ENCODE data around the gene SP2. TPM values are rescaled to one million over a fixed set of nuclear protein-coding genes. Genes with fewer than 3 reads are reported as not detected.

The SP2 gene
- total and polyA plus RNA-seq, 2 donors (not counting 1 experiment from before 2014, with no cell fraction given): 25.4 to 32.5 TPM

- Histone ChIP-seq H3K4me2 (replicated peaks; ENCODE audit: low read depth, low read length, poor library complexity, severe bottlenecking) (no peak overlapping the region), H3K36me3 (replicated peaks in 1 of 2; ENCODE audit: control extremely low read depth in 1 of 2, control insufficient read depth in 1 of 2, extremely low read depth in 1 of 2, insufficient read depth in 2 of 2, low read length in 1 of 2) (no peaks in the 10 kb centered on the region), H3K4me3 (ENCODE audit: control extremely low read depth in 1 of 5, extremely low read depth in 1 of 5, insufficient read depth in 1 of 5, low read depth in 2 of 5, low read length in 4 of 5) (no peak overlapping the region), H3K27ac (ENCODE audit: low read length in 2 of 2) (no peak overlapping the region), H3K9me3 (ENCODE audit: control extremely low read depth in 1 of 3, control insufficient read depth in 2 of 3, insufficient read depth in 1 of 3, low read length in 2 of 3) (no peaks in the 10 kb centered on the region), H3K79me2 (ENCODE audit: control insufficient read depth, insufficient read depth, low read length) (no peaks in the 10 kb centered on the region), H3K4me1 (ENCODE audit: control insufficient read depth in 2 of 2, insufficient read depth in 2 of 2, low read length in 2 of 2) (peaks cover 0 to 4% of the 10 kb centered on the region in 2 donors), H2AFZ (ENCODE audit: insufficient read depth, low read depth, low read length, poor library complexity, severe bottlenecking) (no peak overlapping the region), H3K9ac (ENCODE audit: low read length) (no peak overlapping the region), H3K27me3 (replicated peaks in 1 of 4; ENCODE audit: control extremely low read depth in 1 of 4, control insufficient read depth in 3 of 4, insufficient read depth in 4 of 4, low read length in 3 of 4) (peaks cover 0 to 41% (median 6%) of the 10 kb centered on the region in 4 experiments), H4K20me1 (ENCODE audit: control insufficient read depth, insufficient read depth, low read length, poor library complexity, severe bottlenecking) (no peaks in the 10 kb centered on the region)
- POLR2A ChIA-PET: no interaction called here
- Mint-ChIP-seq H3K4me1 (no peaks in the 10 kb centered on the region), H3K9me3 (ENCODE audit: insufficient read depth) (no peaks in the 10 kb centered on the region), H3K4me3 (no peak overlapping the region), H3K27ac (no peak overlapping the region), H3K27me3 (peaks cover 44% of the 10 kb centered on the region)
- intact Hi-C loops (cut with micrococcal nuclease): no loop called here
- ATAC-seq (ENCODE audit: low read depth) (no peak), DNase-seq (no peak)
- no CpG with 5 or more reads among the region's 2 CpGs for WGBS (ENCODE audit: insufficient coverage)
- no peak for TF ChIP-seq EZH2 (IDR thresholded peaks at IDR 0.05; ENCODE audit: borderline replicate concordance, insufficient read depth, low read depth, low read length, poor library complexity, severe bottlenecking)
- TF ChIP-seq, protein P1, sequence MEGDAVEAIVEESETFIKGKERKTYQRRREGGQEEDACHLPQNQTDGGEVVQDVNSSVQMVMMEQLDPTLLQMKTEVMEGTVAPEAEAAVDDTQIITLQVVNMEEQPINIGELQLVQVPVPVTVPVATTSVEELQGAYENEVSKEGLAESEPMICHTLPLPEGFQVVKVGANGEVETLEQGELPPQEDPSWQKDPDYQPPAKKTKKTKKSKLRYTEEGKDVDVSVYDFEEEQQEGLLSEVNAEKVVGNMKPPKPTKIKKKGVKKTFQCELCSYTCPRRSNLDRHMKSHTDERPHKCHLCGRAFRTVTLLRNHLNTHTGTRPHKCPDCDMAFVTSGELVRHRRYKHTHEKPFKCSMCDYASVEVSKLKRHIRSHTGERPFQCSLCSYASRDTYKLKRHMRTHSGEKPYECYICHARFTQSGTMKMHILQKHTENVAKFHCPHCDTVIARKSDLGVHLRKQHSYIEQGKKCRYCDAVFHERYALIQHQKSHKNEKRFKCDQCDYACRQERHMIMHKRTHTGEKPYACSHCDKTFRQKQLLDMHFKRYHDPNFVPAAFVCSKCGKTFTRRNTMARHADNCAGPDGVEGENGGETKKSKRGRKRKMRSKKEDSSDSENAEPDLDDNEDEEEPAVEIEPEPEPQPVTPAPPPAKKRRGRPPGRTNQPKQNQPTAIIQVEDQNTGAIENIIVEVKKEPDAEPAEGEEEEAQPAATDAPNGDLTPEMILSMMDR (IDR thresholded peaks at IDR 0.05): no peak
- CTCF ChIA-PET: interaction anchor here (0.7 kb wide), 1 partner anchor 37 kb away, joined by 3 read pairs; no protein-coding TSS in a partner anchor
Measured at GRCh38 chr17:47879028-47879585, 16.9 kb upstream of the SP2 start.

- H2AFZ ChIP-seq (ENCODE audit: insufficient read depth, low read depth, low read length, poor library complexity, severe bottlenecking): no peak overlapping the region
- no peaks in the 10 kb centered on the region for H3K79me2 ChIP-seq (ENCODE audit: control insufficient read depth, insufficient read depth, low read length)
- Mint-ChIP-seq H3K9me3 (ENCODE audit: insufficient read depth) (no peaks in the 10 kb centered on the region), H3K4me3 (no peak overlapping the region), H3K27me3 (peaks cover 40% of the 10 kb centered on the region), H3K4me1 (no peaks in the 10 kb centered on the region), H3K27ac (no peak overlapping the region)
- TF ChIP-seq, protein P1 (IDR thresholded peaks at IDR 0.05): no peak
- no peak for TF ChIP-seq EZH2 (IDR thresholded peaks at IDR 0.05; ENCODE audit: borderline replicate concordance, insufficient read depth, low read depth, low read length, poor library complexity, severe bottlenecking)
- peaks cover 0 to 4% of the 10 kb centered on the region in 2 donors for H3K4me1 ChIP-seq (ENCODE audit: control insufficient read depth in 2 of 2, insufficient read depth in 2 of 2, low read length in 2 of 2)
- H3K27ac ChIP-seq (ENCODE audit: low read length in 2 of 2): no peak overlapping the region
- ATAC-seq (ENCODE audit: low read depth): no peak
- H4K20me1 ChIP-seq (ENCODE audit: control insufficient read depth, insufficient read depth, low read length, poor library complexity, severe bottlenecking): no peaks in the 10 kb centered on the region
- no peak for DNase-seq
- intact Hi-C loops (cut with micrococcal nuclease): no loop called here
- POLR2A ChIA-PET: no interaction called here
- WGBS (ENCODE audit: insufficient coverage): 80% methylated on average over 4 of the region's 8 CpGs
- H3K4me2 ChIP-seq (replicated peaks; ENCODE audit: low read depth, low read length, poor library complexity, severe bottlenecking): no peak overlapping the region
- no peaks in the 10 kb centered on the region for H3K36me3 ChIP-seq (replicated peaks in 1 of 2; ENCODE audit: control extremely low read depth in 1 of 2, control insufficient read depth in 1 of 2, extremely low read depth in 1 of 2, insufficient read depth in 2 of 2, low read length in 1 of 2)
- no peak overlapping the region for H3K9ac ChIP-seq (ENCODE audit: low read length)
- CTCF ChIA-PET: interaction anchor here (0.7 kb wide), 1 partner anchor 37 kb away, joined by 3 read pairs; no protein-coding TSS in a partner anchor
- H3K27me3 ChIP-seq (replicated peaks in 1 of 4; ENCODE audit: control extremely low read depth in 1 of 4, control insufficient read depth in 3 of 4, insufficient read depth in 4 of 4, low read length in 3 of 4): peaks cover 0 to 34% (median 5%) of the 10 kb centered on the region in 4 experiments
- H3K9me3 ChIP-seq (ENCODE audit: control extremely low read depth in 1 of 3, control insufficient read depth in 2 of 3, insufficient read depth in 1 of 3, low read length in 2 of 3): no peaks in the 10 kb centered on the region
- H3K4me3 ChIP-seq (ENCODE audit: control extremely low read depth in 1 of 5, extremely low read depth in 1 of 5, insufficient read depth in 1 of 5, low read depth in 2 of 5, low read length in 4 of 5): no peak overlapping the region
Measured at GRCh38 chr17:47879776-47880454, 16.1 kb upstream of the SP2 start.

Data from B cell (primary cell).